Liver (tissue), 3 donors: Measurements from ENCODE around the gene SPCS3.

ENCODE experiments used
- NR2F2 ChIP-seq: IDR thresholded peaks from 2 replicates; pipeline ENCODE4 v1.6.1; 2016; ENCODE audit warnings: antibody characterized with exemption
- RAD21 ChIP-seq, 2 donors: IDR thresholded peaks; 2 replicates each; pipeline ENCODE4 v1.6.1; 2016; ENCODE audit warnings: antibody characterized with exemption in 2 of 2, mild to moderate bottlenecking in 2 of 2
- YY1 ChIP-seq: IDR thresholded peaks from 2 replicates; pipeline ENCODE4 v1.6.1; 2016; ENCODE audit warnings: antibody characterized with exemption, mild to moderate bottlenecking
- TF ChIP-seq, protein P1 (sequence below): fragments of 150-350 bp; IDR thresholded peaks from 2 replicates; pipeline ENCODE4 v1.5.1; 2017; ENCODE audit warnings: improper control_type of control experiment, low read depth, low read length; ENCODE audit not compliant: missing input control
- TF ChIP-seq, protein P2 (sequence below): IDR thresholded peaks from 2 replicates; pipeline ENCODE4 v1.6.1; 2016; ENCODE audit warnings: antibody characterized with exemption
- donor health status: healthy.
- donor health status: healthy.

DNA sequence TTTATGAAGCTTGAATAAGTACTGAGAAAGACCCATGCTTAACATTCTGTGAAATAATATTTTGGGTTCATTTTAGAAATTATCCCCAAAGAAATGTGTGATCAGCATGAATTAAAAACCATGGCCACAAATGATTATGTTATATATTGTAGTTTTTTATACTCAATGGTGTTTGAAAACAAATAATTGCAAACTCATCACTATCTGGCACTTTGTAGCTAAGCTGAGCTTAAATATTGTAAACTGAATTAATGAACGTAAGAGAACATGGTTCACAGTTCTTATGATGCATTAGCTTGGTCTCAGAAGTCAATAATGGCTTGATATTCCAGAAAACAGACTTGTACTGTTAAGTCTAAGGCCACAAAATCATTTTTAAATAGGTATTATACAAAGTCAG is 26.1 kb upstream of the SPCS3 start:
- TF ChIP-seq RAD21 (IDR thresholded peaks at IDR 0.05) (no peak), YY1 (no peak), NR2F2 (no peak)
- TF ChIP-seq, protein P1, sequence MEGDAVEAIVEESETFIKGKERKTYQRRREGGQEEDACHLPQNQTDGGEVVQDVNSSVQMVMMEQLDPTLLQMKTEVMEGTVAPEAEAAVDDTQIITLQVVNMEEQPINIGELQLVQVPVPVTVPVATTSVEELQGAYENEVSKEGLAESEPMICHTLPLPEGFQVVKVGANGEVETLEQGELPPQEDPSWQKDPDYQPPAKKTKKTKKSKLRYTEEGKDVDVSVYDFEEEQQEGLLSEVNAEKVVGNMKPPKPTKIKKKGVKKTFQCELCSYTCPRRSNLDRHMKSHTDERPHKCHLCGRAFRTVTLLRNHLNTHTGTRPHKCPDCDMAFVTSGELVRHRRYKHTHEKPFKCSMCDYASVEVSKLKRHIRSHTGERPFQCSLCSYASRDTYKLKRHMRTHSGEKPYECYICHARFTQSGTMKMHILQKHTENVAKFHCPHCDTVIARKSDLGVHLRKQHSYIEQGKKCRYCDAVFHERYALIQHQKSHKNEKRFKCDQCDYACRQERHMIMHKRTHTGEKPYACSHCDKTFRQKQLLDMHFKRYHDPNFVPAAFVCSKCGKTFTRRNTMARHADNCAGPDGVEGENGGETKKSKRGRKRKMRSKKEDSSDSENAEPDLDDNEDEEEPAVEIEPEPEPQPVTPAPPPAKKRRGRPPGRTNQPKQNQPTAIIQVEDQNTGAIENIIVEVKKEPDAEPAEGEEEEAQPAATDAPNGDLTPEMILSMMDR = no peak
- TF ChIP-seq, protein P2, sequence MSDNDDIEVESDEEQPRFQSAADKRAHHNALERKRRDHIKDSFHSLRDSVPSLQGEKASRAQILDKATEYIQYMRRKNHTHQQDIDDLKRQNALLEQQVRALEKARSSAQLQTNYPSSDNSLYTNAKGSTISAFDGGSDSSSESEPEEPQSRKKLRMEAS = no peak
